Hypothalamus (tissue), 51 donors: ENCODE data around the gene HRK.

Source experiments
- DNase-seq, 51 donors: peaks; one replicate each; lab custom pipeline; 2025; lab: John Stamatoyannopoulos, UW

HRK gene

DNA sequence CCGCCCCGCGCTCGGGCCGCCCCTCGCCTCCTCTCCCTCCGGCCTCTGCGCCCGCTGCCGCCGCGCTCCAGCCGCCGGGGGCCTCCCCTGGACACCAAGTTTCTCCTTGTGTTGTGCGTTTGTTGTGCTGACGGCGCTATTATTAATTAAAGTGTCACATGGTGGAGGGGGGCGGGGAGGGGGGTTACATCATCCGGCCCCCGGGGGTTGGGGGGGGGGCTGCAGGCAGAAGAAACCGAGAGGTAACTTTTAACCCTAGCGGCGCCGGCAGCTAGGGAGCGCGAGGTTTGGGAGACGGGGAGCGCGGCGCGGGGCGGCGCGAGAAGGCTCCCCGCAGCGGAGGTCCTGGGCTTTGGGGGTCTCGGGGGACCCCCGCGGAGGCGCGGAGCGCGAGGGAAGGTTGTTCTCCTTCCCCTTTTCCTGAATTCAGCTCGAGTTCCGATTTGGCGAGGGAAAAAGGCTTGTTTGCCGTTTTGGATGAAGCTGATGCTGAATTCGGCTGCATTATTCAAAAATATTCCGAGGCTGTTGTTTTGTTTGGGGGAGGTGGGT is at the start of gene HRK:
HRK (minus strand) TSS at position 117 of the 552 bp plus-strand sequence. CDS start 134 bp downstream, outside the sequence.
- DNase-seq: peak in 5 of 51 donors; percentile 4 to 59 (median 49)

DNA sequence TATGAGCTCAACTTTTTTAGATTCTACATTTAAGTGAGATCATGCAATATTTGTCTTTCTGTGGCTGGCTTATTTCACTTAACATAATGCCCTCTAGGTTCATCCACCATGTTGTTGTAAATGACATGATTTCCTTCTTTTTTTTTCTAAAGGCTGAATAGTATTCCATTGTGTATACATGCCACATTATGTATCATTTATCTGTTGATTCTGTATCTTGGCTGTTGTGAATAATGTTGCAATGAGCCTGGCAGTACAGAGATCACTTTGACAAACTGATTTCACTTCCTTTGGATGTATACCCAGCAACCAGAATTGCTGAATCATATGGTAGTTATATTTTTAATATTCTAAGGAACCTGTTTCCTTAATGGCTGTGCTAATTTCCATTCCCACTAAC is 48.6 kb upstream of the HRK start:
- DNase-seq: no peak

DNA sequence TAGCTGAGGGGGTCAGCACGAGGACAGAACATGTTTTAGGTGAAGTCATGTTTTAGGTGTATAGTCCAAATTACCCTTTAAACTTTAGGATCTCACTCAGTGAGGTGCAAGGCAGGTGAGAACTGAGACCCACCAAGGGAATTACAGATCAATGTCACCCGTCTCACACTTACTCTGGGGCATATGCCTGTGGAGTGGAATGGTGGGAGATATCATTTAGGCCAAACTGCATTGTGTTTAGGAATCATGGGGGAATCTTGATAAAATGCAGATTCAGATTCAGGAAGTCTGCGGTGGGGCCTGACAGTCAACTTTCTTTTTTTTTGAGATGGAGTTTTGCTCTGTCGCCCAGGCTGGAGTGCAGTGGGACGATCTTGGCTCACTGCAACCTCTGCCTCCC is 47.3 kb upstream of the HRK start:
- no peak for DNase-seq

DNA sequence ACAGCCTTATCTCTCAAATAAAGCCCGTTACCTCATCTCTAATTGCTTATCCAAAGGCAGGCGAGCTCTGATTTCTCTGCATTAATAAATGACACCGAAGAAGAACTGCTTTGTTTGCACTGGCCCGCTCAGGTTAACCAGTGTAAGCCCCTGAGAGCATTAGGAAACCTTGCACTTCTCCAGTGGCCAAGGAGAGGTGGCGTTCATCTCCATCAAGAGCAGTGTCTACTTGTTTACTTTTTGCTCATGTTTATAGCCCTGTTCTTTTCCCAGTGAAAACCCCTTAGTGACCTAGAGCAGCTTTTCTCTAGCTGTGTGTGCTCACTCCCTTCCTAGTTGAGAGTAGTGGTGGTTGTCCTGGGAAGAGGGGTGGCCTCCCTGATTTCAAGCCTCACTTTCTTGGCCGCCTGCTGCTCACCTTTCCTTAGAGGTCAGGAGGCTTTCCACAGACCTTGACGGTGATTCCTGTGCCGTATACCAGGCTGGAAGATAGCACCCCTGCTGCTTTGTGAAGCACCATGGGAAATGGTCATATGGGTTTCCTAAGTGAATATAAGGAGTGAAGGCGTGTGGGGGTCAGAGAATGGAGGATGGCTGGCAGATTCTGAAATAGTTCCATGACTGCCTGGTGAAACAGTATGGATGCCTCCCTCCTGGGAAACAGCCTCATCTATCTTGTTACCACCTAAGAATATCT is 46.2 kb upstream of the HRK start:
- DNase-seq: no peak

DNA sequence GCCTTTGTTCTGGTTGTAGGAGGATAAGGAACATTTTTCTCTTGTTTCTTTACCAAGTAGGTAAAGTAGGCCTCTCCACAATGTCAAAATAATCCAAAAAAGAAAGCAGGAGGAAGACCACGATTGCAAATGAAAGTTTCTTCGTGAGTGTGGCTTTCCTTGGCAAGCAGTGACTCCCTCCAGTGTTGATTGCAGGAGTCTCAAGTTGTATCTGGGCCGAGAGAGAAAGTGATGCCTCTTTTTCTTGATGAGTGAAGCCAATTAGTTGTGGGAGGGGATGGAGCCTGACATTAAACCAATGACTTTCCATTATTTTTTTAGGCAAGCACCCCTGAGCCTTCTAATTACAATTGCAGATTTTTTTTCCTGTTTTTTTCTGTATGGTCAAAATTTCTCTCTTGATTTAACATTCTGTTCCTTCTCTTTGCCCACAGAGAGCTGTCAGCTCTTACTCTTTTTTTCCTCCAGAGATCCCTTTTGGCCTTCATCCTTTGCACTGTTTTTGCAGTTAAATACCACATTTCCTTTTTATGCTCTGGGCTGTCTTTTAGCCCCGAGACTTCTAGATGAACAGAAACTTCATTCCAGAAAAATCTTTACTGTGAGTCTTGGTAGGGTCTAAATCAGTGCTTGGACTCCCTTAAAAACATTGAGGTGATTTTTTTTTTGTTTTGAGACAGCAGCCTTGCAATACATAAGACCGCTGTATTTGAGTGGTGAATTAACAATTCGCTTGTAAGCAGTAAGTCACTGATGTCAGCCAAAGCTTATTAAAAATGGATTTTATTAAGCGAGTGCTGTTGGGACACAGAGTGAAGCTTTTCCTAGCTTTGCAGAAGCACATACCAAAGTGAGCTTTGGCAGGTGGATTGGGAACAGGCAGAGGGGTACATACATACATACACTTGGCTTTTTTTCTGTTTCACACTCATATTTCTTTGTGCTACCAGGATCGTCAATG is 45.3 kb upstream of the HRK start:
- peak in 1 of 51 donors; percentile 31 for DNase-seq

DNA sequence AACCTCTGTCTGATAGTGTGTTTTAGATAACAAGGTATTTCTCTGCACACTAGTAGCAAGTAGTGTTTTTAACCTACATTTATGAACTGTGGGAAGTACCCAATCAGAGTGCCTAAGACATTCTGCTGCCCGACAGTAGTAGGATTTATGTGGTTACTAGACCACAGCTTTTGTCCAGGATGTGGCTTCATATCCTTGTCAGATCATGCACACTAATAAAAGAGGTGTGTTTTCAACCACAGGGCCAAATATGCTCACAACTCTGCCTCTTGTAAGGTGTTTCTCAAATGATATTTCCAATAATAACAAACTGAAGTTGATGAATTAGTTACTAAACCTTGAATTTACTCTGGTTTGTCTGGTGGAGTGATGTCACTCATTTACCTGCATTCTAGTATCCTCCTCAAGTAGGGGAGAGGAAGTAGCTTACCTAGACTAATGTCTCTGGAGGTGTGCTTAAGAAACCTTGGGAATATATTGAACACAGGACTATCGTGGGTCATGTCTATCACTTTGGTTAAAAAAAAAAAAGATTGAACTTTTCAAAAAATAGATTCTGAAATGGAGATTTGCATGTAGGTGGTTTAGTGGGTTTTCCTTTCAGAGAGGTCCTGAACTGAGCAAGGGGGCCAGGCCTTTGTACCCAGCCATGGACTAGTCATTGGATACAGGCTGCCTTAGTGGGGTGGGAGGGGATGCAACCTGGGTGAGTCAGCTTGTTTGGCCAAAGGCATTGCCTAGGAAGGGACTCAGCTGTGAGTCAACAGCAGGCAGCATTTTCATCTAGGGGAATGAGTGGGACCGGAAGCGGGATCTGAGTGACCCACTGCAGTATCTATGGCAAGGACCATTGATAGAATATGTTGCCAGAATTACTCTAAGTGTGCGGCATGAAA is 43.6 kb upstream of the HRK start:
- DNase-seq: peak in 2 of 51 donors; percentile 3 to 22

DNA sequence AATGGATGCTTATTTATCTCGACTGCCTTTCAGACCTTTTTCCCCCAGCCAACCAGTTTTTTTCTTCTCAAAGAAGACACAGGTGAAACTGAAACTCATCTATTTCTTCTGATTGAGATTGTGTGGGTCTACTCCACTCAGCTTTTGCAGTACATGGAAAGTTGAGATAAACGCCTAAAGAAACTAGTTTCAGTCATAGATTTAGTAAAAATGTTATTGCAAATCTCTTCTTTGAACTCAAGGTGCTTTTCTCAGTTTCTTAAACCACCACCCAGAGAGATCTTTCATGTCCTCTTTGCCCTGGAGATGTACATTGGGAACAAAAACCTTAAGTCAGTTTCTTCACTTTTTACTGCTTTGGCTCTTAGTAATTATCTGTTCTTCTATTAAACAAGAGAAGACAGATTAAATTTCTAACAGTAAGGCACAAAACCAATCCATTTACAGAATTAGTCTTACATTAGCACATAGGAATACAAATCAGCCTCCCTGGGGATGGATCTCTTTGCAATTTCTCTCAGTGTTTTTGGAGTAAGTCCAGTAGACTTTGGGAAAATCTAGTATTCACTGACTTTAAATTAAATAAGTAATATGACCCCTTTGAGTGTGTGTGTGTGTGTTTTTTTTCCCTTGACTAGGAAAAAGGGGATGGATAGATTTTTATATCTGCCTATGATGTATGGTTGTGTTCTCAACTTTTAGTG is 41.1 kb upstream of the HRK start:
- no peak for DNase-seq

DNA sequence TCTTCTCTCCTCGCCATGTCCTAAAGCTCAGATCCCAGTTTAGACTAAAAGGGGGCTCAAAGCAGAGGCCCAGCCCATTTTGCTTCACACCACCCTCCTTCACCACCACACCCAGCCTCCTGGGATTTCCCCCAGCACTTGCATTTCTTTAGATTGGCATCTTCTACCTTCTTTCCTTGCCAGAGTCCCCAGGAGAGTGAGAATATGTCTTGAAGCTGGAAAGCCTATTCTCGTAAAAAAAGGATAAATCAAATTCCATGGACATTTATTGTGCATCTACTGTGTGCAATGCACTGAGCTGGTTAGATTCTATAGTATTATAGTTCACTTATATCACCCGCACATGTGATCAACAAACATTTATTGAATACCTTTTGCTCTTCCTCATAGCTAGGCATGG is 39.7 kb upstream of the HRK start:
- no peak for DNase-seq

DNA sequence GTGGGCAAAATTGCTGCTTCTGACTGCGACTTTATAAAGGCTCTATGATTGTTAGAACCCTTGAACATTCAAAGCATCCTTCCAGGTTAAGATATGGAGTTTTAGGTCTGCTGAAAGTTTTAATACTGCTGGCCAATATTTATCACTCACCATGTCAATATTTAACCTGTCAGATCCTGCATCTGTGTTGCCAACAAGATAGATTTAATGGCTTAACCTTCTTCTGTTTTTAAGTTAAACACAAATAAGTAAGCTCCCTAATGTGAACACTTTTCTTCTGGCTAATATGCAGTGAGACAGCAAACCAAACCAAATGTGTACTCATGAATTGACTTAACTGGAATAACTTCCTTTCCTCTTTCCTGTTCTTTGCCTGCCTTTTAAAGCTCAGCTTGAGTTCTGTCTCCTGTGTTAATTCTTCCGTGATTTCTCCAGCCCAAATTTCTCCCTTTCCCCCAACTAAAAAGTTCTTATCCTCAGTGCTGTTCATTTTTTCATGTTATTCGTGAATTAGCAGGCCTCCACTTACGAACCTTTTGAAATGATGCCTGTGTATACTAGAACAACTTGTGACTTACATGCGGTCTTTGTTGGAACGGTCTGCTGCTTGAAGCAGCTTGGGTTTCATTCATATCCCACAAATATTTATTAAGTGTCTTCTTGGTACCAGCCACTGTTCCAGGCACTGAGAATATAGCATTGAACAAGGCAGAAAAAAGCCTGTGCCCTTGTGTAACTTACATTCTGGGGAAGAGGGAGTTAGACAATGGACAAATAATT is 38.7 kb upstream of the HRK start:
- DNase-seq: no peak

DNA sequence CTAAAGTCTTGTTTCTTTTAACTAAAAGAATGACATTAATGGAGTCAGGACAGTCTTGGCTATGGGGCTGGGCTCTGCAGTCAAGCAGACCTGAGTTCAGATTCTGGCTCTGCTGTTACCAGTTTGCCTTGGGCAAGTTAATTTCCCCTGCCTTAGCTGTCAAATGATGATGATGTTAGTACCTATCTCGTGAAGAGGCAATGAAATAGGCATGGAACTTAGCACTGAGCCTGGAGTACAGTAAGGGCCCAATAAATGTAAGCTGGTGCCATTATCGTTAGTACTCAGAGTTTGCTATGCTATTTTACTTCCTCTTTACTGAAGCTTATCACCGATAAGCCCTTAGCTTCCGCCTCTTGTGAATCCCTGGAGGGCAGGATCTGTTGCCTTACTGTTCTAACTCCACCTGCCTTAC is 38.0 kb upstream of the HRK start:
- no peak for DNase-seq

DNA sequence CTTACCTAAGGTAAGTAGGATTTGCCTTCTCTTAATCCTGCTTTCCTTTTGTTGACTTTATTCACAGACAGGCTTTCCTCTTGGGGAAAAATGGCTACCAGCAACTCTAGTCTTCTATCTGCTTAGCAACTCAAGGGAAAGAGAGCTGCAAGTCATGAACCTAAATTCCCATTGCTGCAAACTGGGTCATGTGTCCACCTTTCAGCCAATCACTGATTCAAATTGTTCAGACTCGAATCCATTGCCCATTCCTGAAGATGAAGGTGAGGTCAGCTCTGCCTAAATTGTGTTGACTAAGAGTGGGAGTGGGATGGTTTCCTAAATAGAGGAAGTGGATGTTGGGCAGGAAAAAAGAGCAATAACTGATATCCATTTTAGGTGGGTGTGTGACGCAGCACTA is 37.2 kb upstream of the HRK start:
- DNase-seq: no peak

DNA sequence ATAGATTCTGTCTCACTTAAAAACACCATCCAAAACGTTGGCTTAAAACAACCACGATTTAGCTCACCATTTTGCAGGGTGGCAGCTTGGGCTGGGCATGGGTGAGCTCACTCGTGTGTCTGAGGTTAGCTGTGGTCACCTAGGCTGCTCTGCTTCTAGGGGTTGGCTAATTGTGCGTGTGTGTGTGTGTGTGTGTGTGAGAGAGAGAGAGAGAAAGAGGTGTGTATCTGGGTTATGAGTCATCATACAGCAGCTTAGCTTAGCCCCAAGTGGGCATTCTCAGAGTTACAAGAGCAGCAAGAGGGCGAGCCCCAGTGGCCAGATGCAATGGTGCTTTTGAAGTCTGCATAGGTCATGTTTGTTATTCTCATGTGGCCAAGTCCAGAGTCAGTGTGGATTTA is 35.5 kb upstream of the HRK start:
- DNase-seq: no peak

DNA sequence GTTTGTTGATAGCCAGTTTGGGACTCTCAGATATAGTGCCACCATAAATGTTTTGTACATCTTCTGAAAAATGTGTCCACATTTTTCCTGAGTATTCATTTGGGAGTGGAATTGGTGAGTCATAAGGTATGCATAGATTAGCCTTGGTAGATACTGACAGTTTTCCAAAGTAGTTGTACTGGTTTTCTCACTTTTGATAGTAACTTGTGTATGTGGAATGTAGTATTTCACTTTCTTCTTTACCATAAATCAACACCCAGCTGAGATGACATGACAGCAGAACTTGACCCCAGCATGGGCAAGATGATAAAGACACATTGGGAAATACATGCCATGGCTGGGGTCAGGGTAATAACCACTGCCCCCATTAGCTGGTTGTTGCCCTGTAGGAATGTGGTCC is 34.9 kb upstream of the HRK start:
- DNase-seq: no peak

DNA sequence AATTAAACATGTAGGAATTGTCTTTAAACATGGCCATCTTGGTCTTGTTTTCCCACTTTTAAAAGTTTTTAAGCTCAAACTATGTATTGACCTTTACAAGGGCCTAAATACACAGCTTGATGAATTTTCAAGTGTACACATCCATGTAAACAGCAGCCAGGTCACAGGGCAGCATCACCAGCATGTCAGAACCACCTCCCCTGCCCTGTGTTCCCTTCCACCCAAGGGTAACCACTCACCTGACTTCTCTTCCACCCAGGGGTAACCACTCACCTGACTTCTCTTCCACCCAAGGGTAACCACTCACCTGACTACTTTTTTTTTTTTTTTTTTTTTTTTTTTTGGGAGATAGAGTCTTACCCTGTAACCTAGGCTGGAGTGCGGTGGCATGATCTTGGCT is 34.1 kb upstream of the HRK start:
- no peak for DNase-seq

DNA sequence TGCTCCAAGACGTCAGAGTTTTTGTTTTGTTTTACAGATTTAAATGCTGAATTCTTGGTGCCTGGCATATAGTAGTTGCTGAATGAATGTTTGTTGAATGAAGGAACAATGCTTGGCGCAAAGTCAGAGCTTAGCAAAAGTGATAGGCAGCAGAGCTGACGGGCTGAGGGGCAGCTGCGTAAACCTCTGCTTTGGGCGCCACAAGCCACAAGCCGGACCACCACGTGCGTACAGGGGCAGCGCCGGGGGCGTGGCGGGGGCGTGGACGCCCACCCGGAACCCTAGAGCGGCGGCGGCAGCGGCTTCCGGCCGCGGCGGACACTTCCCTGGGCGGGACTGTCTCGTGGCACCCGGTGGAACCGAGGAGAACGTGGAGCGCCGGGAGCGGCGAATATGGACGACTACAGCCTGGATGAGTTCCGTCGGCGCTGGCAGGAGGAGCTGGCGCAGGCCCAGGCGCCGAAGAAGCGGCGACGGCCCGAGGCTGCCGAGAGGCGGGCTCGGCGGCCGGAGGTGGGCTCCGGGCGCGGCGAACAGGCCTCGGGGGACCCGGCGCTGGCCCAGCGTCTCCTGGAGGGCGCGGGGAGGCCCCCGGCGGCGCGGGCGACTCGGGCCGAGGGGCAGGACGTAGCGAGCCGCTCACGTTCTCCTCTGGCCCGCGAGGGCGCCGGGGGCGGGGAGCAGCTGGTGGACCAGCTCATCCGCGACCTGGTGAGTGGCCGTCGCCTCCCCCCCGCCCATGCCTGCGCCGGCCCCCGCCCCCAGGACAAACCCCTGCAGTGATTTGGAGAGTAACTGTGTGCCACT is 29.6 kb upstream of the HRK start, which contains the start of gene FBXW8:
FBXW8 (plus strand) TSS at position 306 of the 807 bp plus-strand sequence; CDS start at position 394, 88 bp downstream.
- peak in 48 of 51 donors; percentile 3 to 65 (median 36) for DNase-seq

DNA sequence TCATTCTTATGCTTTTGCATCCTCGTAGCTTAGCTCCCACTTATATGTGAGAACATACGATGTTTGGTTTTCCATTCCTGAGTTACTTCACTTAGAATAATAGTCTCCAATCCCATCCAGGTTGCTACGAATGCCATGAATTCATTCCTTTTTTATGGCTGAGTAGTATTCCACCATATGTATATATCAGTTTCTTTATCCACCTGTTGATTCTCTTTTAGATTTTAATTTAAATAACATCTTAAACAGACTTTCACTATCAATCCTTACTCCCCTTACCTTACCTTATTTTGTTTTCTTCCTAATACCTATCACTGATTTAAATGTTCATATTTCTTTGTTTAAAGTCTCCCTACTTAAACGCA is 29.0 kb upstream of the HRK start:
- no peak for DNase-seq

DNA sequence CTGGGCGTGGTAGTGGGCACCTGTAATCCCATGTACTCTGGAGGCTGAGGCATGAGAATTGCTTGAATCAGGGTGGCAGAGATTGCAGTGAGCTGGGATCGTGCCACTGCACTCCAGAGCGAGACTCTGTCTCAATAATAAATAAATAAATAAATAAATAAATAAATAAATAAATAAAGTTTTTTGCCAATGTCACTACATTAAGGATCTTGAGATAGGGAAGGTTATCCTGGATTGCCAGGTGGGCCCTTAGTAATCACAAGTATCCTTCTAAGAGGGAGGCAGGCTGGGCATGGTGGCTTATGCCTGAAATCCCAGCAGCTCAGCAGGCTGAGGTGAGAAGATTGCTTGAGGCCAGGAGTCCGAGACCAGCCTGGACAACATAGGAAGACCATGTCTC is 25.0 kb upstream of the HRK start:
- no peak for DNase-seq

DNA sequence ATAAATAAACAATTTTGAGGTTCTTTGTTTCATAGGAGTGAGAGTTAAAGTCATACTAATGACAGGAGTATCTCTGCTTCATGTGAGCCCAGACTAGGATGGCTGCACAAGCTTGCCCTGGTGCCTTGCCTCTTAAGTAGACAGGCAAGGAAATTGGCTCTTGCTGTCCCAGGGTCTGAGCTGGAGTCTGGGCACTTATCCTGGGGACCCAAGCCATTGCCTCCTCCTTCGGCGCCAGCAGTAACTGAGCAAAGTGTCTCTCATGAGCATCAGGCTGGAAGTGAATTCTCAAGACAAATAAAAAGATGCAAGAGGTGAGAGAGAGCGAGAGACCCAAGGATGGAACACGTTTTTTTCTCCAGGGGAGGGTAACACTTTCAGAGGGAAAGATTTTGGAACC is 22.6 kb upstream of the HRK start:
- no peak for DNase-seq
